Neural progenitor cell (in vitro differentiated cells): ENCODE data around the gene ARHGEF38. TPM values are rescaled to one million over a fixed set of nuclear protein-coding genes. Genes with fewer than 3 reads are reported as not detected.

Experiments used
- DNase-seq: peaks from one replicate; pipeline ENCODE4 v3.0.0-alpha.2; 2016; ENCODE audit warnings: low spot score
- H2AFZ ChIP-seq: fragments of 200-600 bp; sonication (generic); replicated peaks from 2 replicates; pipeline ENCODE4 v1.6.1; 2016; ENCODE audit warnings: antibody characterized with exemption
- H3F3A ChIP-seq: fragments of 200-600 bp; sonication (generic); 2 replicates; pipeline ENCODE4 v1.6.1; 2016; ENCODE audit warnings: antibody characterized with exemption, low read depth
- H3K27ac ChIP-seq: fragments of 200-600 bp; sonication (generic); 2 replicates; pipeline ENCODE4 v1.5.1; 2016; ENCODE audit warnings: mild to moderate bottlenecking
- H3K27me3 ChIP-seq: fragments of 200-600 bp; sonication (generic); 2 replicates; pipeline ENCODE4 v1.6.1; 2016; ENCODE audit warnings: mild to moderate bottlenecking, moderate library complexity
- H3K36me3 ChIP-seq: fragments of 200-600 bp; sonication (generic); 2 replicates; pipeline ENCODE4 v1.5.1; 2016
- H3K4me1 ChIP-seq: fragments of 200-600 bp; sonication (generic); 2 replicates; pipeline ENCODE4 v1.6.1; 2016; ENCODE audit warnings: mixed run types
- H3K4me2 ChIP-seq: fragments of 200-600 bp; sonication (generic); 2 replicates; pipeline ENCODE4 v1.6.1; 2016
- H3K4me3 ChIP-seq: fragments of 200-600 bp; sonication (generic); 2 replicates; pipeline ENCODE4 v1.5.1; 2016
- H3K79me2 ChIP-seq: fragments of 200-600 bp; sonication (generic); 2 replicates; pipeline ENCODE4 v1.6.1; 2016; ENCODE audit warnings: low read depth
- H3K9ac ChIP-seq: fragments of 200-600 bp; sonication (generic); 2 replicates; pipeline ENCODE4 v1.6.1; 2016
- H3K9me3 ChIP-seq: fragments of 200-600 bp; sonication (generic); 2 replicates; pipeline ENCODE4 v1.5.1; 2016; ENCODE audit warnings: low read depth
- H4K20me1 ChIP-seq: fragments of 200-600 bp; sonication (generic); 2 replicates; pipeline ENCODE4 v1.6.1; 2016; ENCODE audit warnings: low read depth
- H3K27ac Mint-ChIP-seq: 3 replicates; pipeline ENCODE4 v1.8.0; 2021; ENCODE audit warnings: mixed read lengths
- H3K27me3 Mint-ChIP-seq: 2 replicates; pipeline ENCODE4 v1.8.0; 2022; ENCODE audit warnings: low read depth, mild to moderate bottlenecking, inconsistent platforms, moderate library complexity, mixed read lengths; ENCODE audit not compliant: insufficient read depth
- H3K36me3 Mint-ChIP-seq: 3 replicates; pipeline ENCODE4 v1.8.0; 2021; ENCODE audit warnings: mixed read lengths
- H3K4me1 Mint-ChIP-seq: 3 replicates; pipeline ENCODE4 v1.8.0; 2021; ENCODE audit warnings: mixed read lengths
- H3K4me3 Mint-ChIP-seq: 3 replicates; pipeline ENCODE4 v1.8.0; 2021; ENCODE audit warnings: mild to moderate bottlenecking, moderate library complexity, mixed read lengths
- H3K9me3 Mint-ChIP-seq: 3 replicates; pipeline ENCODE4 v1.8.0; 2020; ENCODE audit warnings: mixed read lengths
- EZH2 ChIP-seq: fragments of 200-600 bp; sonication (generic); IDR thresholded peaks from 2 replicates; pipeline ENCODE4 v1.6.1; 2017; ENCODE audit warnings: antibody characterized with exemption, mild to moderate bottlenecking, moderate library complexity
- EZH2phosphoT487 ChIP-seq: fragments of 200-600 bp; sonication (generic); IDR thresholded peaks from 2 replicates; pipeline ENCODE4 v1.6.1; 2017; ENCODE audit warnings: antibody characterized with exemption
- total RNA-seq: library from RNA; depleted of rRNA; stranded (reverse); fragments of >200 nt; gene quantifications from 2 replicates; pipeline ENCODE4 v1.2.3, GENCODE V29; 2015; ENCODE audit warnings: low replicate concordance
- TF ChIP-seq, protein P1 (sequence below): fragments of 200-600 bp; sonication (generic); IDR thresholded peaks from 2 replicates; pipeline ENCODE4 v1.5.1; 2017; ENCODE audit warnings: antibody characterized with exemption, mild to moderate bottlenecking

ARHGEF38 gene
- total RNA-seq, 1 donor from 2014 or later: 0.28 TPM

GRCh38 chr4:105587841-105588240 lies 35.4 kb downstream of the ARHGEF38 start:
- Histone ChIP-seq H3K4me1 (no peaks in the 10 kb centered on the region), H3K4me3 (no peak overlapping the region), H3K9me3 (no peaks in the 10 kb centered on the region), H3K4me2 (no peak overlapping the region), H2AFZ (no peak overlapping the region), H3K36me3 (no peaks in the 10 kb centered on the region), H4K20me1 (no peaks in the 10 kb centered on the region), H3K27ac (no peak overlapping the region), H3F3A (no peaks in the 10 kb centered on the region), H3K27me3 (peaks cover 15% of the 10 kb centered on the region), H3K79me2 (no peaks in the 10 kb centered on the region), H3K9ac (no peak overlapping the region)
- H3K4me3 Mint-ChIP-seq: no peak overlapping the region
- H3K27me3 Mint-ChIP-seq: no peaks in the 10 kb centered on the region
- H3K4me1 Mint-ChIP-seq: no peaks in the 10 kb centered on the region
- H3K27ac Mint-ChIP-seq: no peak overlapping the region
- TF ChIP-seq, protein P1, sequence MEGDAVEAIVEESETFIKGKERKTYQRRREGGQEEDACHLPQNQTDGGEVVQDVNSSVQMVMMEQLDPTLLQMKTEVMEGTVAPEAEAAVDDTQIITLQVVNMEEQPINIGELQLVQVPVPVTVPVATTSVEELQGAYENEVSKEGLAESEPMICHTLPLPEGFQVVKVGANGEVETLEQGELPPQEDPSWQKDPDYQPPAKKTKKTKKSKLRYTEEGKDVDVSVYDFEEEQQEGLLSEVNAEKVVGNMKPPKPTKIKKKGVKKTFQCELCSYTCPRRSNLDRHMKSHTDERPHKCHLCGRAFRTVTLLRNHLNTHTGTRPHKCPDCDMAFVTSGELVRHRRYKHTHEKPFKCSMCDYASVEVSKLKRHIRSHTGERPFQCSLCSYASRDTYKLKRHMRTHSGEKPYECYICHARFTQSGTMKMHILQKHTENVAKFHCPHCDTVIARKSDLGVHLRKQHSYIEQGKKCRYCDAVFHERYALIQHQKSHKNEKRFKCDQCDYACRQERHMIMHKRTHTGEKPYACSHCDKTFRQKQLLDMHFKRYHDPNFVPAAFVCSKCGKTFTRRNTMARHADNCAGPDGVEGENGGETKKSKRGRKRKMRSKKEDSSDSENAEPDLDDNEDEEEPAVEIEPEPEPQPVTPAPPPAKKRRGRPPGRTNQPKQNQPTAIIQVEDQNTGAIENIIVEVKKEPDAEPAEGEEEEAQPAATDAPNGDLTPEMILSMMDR: no peak
- no peak for TF ChIP-seq EZH2phosphoT487
- TF ChIP-seq EZH2: no peak
- DNase-seq: no peak
- no peaks in the 10 kb centered on the region for H3K9me3 Mint-ChIP-seq
- H3K36me3 Mint-ChIP-seq: no peaks in the 10 kb centered on the region

DNA sequence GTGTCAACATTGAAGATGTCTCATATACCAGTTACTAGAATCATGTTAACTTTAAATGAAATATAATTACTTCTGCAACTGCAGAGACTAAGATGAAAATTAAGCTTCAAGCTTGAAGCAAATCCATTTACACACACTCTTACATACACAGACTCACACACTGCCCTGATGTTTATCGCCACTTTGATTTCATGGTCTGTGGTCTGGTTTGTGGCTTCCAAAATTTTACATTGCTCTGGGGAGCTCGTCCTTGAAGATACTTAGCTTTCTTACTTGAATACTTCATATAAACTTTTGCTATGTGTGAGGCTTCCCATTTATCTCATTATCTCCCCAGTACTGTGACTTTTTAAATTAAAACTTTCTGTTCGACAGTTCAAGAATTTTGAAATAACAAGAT lies 35.8 kb downstream of the ARHGEF38 start:
- no peaks in the 10 kb centered on the region for H3F3A ChIP-seq
- TF ChIP-seq, protein P1: no peak
- TF ChIP-seq EZH2phosphoT487: no peak
- no peak for TF ChIP-seq EZH2
- no peak overlapping the region for H3K27ac ChIP-seq
- no peaks in the 10 kb centered on the region for H3K9me3 ChIP-seq
- no peaks in the 10 kb centered on the region for H3K4me1 ChIP-seq
- Mint-ChIP-seq H3K27ac (no peak overlapping the region), H3K36me3 (no peaks in the 10 kb centered on the region), H3K4me1 (no peaks in the 10 kb centered on the region), H3K9me3 (no peaks in the 10 kb centered on the region), H3K4me3 (no peak overlapping the region), H3K27me3 (no peaks in the 10 kb centered on the region)
- no peak overlapping the region for H2AFZ ChIP-seq
- no peaks in the 10 kb centered on the region for H3K79me2 ChIP-seq
- no peak overlapping the region for H3K4me3 ChIP-seq
- H3K4me2 ChIP-seq: no peak overlapping the region
- no peak for DNase-seq
- H3K27me3 ChIP-seq: peaks cover 15% of the 10 kb centered on the region
- H4K20me1 ChIP-seq: no peaks in the 10 kb centered on the region
- no peak overlapping the region for H3K9ac ChIP-seq
- H3K36me3 ChIP-seq: no peaks in the 10 kb centered on the region

GRCh38 chr4:105591573-105591972 lies 39.2 kb downstream of the ARHGEF38 start:
- H3K9me3 Mint-ChIP-seq: no peaks in the 10 kb centered on the region
- no peaks in the 10 kb centered on the region for H3K79me2 ChIP-seq
- no peaks in the 10 kb centered on the region for H3K27me3 Mint-ChIP-seq
- H3K9ac ChIP-seq: no peak overlapping the region
- TF ChIP-seq EZH2phosphoT487: no peak
- TF ChIP-seq EZH2: no peak
- H3K27ac Mint-ChIP-seq: no peak overlapping the region
- no peaks in the 10 kb centered on the region for H3K36me3 Mint-ChIP-seq
- H3K4me2 ChIP-seq: no peak overlapping the region
- no peak overlapping the region for H3K27ac ChIP-seq
- H4K20me1 ChIP-seq: no peaks in the 10 kb centered on the region
- no peak overlapping the region for H3K4me3 Mint-ChIP-seq
- DNase-seq: no peak
- H3K36me3 ChIP-seq: no peaks in the 10 kb centered on the region
- H3F3A ChIP-seq: no peaks in the 10 kb centered on the region
- no peak overlapping the region for H3K4me3 ChIP-seq
- no peak overlapping the region for H2AFZ ChIP-seq
- H3K4me1 Mint-ChIP-seq: no peaks in the 10 kb centered on the region
- peaks cover 7% of the 10 kb centered on the region for H3K27me3 ChIP-seq
- no peaks in the 10 kb centered on the region for H3K9me3 ChIP-seq
- peaks cover 9% of the 10 kb centered on the region for H3K4me1 ChIP-seq

DNA sequence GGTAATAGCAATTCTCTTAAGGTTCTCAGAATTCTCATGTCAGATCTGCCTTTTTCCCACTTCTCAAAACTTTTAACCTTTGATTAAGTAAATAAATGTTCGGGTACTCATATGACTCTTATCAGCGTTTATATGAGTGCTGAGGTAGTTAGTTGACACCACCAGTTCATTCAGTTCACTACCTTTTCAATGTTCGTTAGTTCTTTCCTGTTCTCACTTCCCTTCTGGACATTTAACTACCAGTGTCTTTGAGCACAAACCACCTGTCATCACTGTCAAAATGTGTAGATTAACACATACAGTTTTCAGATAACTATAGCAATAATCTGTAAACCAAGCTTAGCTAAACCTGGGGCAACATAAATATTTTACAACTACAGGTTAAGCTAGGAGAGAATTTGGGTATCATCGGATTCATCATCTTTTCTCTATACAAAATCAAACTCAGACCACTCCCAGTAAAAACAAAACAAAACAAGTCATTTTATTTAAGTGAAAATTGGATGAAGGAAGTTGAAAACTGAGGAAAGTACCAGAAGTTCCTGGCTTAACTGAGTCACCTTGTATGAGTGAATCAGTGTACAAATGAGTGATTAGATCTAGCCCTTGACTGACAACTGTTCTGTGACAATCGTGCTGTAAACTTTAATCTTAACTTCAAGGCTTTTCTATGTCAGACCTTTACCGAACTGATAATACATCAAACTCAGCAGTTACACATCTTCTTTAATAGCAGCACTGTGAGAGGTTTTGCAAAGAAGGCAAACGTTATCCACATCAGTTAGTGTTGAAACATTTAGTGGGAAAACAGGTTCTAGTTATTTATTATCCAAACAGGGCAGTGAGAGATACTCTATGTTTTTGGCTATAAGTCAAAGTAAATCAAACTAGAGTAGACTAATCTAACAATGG lies 41.9 kb downstream of the ARHGEF38 start:
- H3K79me2 ChIP-seq: no peaks in the 10 kb centered on the region
- DNase-seq: no peak
- H3K36me3 ChIP-seq: no peaks in the 10 kb centered on the region
- no peak overlapping the region for H3K4me3 ChIP-seq
- no peak overlapping the region for H3K27ac ChIP-seq
- H3K4me2 ChIP-seq: no peak overlapping the region
- no peaks in the 10 kb centered on the region for H3K4me1 Mint-ChIP-seq
- no peak overlapping the region for H3K27ac Mint-ChIP-seq
- peaks cover 10% of the 10 kb centered on the region for H3K4me1 ChIP-seq
- H3F3A ChIP-seq: no peaks in the 10 kb centered on the region
- no peaks in the 10 kb centered on the region for H4K20me1 ChIP-seq
- no peaks in the 10 kb centered on the region for H3K27me3 Mint-ChIP-seq
- H3K27me3 ChIP-seq: no peaks in the 10 kb centered on the region
- H3K36me3 Mint-ChIP-seq: no peaks in the 10 kb centered on the region
- no peak overlapping the region for H3K9ac ChIP-seq
- H3K4me3 Mint-ChIP-seq: no peak overlapping the region
- peak overlapping the region; percentile 30 for H2AFZ ChIP-seq
- H3K9me3 ChIP-seq: no peaks in the 10 kb centered on the region
- TF ChIP-seq EZH2 (no peak), EZH2phosphoT487 (no peak)
- TF ChIP-seq, protein P1: no peak
- no peaks in the 10 kb centered on the region for H3K9me3 Mint-ChIP-seq
